GM18519 (cell line): Measurements from ENCODE around the gene FZD1.
"Not testable (repeated sequence)": the region's sequence is repeated elsewhere in the genome, so short reads cannot be mapped to it uniquely, and the experiment has no call there.

Experiments
- ATAC-seq: cut with Tn5 transposase; IDR thresholded peaks from one replicate; pipeline ENCODE4 v1.9.1; 2021; ENCODE audit warnings: mild to moderate bottlenecking, moderate library complexity; ENCODE audit not compliant: unreplicated experiment, low FRiP score

The FZD1 gene

DNA sequence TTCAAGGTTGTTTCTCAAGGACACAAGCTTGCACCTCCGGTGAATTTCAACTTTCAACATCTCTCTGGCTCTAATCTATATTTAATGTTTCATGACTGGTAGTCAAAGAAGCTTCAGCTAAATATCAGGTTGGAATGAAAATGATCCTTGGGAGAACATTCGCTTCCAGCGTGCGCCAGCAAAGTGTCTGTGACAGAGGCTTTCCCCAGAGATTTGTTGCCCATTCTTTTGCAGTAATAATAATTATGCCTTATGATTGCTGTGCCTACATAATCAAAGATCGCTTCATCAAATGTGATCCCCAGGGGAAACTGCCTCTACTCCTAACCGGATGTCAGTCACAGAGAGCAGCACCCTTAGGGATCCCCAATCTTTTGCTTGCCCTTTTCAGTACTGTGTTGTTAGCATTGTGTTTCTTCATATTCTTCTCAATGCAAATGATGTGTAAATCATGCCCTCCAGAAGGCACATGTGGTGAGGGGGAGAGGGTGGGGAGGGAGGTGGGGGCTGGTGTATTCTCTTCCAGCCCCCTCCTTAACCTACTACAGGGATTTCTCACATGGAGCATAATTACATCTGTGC, 30.5 kb downstream of the FZD1 start:
- no peak for ATAC-seq

- no peak for ATAC-seq
Measured at GRCh38 chr7:91295576-91295975, 31.3 kb downstream of the FZD1 start.

GRCh38 chr7:91297939-91298338, 33.7 kb downstream of the FZD1 start:
- ATAC-seq: no peak

GRCh38 chr7:91299952-91300775, 35.9 kb downstream of the FZD1 start:
- no peak for ATAC-seq

DNA sequence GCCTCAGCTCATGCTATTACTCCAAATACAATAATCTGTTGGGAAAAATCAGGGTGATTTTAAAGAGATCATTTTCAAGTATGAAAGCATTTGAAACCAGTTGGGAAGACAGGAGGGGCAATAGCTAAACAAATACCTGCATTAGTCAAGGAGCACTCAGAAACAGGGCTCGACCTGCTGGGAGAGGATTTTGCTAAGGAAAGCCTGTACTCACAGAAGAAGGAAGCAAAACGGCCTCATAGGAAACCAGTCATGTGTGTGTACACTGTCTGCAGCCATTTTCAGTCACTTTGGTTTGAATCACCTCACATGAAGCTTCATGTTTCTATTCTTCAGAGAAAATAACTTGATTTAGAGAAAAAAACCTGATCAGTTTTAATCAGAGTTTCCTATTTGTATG, 38.6 kb downstream of the FZD1 start:
- no peak for ATAC-seq

DNA sequence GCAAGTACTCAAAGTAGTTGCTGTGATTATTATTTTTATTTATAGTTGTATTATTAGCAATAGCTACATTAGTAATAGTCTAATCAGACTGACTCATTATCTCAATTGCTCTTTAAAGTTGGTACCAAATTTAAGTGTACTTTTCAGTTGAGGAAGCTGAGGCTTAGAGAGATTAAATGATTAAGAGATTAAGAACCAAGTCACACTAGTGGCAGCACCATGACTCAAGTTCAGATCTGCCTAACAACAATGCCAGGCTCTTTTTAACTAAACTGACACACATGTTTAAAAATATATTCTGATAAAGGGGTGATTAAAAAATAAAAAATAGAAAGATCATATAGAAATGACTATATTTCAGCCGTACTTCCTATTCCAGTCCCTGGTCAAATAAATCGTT, 42.0 kb downstream of the FZD1 start:
- ATAC-seq: no peak

- ATAC-seq: no peak
Measured at GRCh38 chr7:91307467-91307866, 43.2 kb downstream of the FZD1 start.

GRCh38 chr7:91308191-91308590, 44.0 kb downstream of the FZD1 start:
- ATAC-seq: not testable (repeated sequence)

GRCh38 chr7:91310830-91311460, 46.7 kb downstream of the FZD1 start:
- ATAC-seq: no peak

GRCh38 chr7:91311839-91312238, 47.6 kb downstream of the FZD1 start:
- no peak for ATAC-seq

DNA sequence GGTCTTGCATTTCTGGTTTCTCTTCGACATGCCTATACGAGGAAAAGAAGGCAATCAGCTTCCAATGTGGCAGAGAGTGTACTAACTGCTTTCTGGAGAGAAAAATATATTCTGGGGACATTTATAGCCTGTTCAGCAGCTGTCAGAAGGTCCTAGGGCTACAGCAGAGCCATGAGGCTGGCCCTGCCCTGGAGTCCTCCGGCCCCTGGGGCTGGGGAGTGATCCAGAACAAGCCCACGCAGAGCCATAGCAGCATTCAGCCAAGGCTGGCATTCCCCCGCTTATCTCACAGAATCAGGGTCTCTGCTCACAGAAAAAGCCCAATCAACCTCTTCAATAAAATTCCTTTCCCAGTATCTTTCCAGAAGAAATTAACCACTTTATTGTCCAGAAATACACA, 48.9 kb downstream of the FZD1 start:
- ATAC-seq: no peak

GRCh38 chr7:91314591-91315323, 50.5 kb downstream of the FZD1 start:
- no peak for ATAC-seq

DNA sequence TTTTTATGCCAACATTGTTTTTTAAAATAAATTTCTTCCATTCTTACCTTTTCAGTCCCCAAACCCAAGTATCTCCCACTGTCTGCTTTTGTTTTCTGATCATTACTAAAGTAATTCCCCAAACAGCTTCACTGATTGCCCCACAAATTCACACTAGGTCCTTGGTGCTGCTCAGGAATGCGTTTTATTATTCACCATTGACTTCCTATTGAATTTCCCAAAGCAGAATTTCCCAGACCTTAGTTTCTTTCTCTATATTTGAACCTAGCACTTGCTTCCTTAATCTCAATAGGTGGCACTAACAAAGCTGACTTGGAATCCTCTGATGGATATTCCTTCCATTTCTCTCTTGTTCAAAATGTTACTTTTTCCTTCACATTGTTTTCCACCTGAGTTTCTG, 52.2 kb downstream of the FZD1 start:
- ATAC-seq: no peak

- ATAC-seq: no peak
Measured at GRCh38 chr7:91319351-91319750, 55.1 kb downstream of the FZD1 start.

- ATAC-seq: no peak
Measured at GRCh38 chr7:91320366-91321078, 56.3 kb downstream of the FZD1 start.
